PFSK-1 (cell line): ENCODE data around the gene JAG1.

Source experiments
- FOXP2 ChIP-seq: optimal IDR thresholded peaks from 2 replicates; pipeline ENCODE3; 2011; ENCODE audit warnings: borderline replicate concordance, control low read depth, inconsistent platforms; ENCODE audit not compliant: insufficient read depth; ENCODE audit errors: extremely low read length, extremely low read depth
- POLR2AphosphoS5 ChIP-seq: IDR thresholded peaks from 2 replicates; pipeline ENCODE4 v1.6.1; 2012; ENCODE audit warnings: low read depth, mild to moderate bottlenecking, control low read depth, low read length, moderate library complexity
- REST ChIP-seq, 2 experiments: IDR thresholded peaks; 2 replicates each; pipeline versions ENCODE4 v1.6.1 to v1.8.0; 2011 to 2012; ENCODE audit warnings: low read depth in 2 of 2, low read length in 2 of 2, control low read depth in 1 of 2, inconsistent platforms in 1 of 2, mild to moderate bottlenecking in 1 of 2, moderate library complexity in 1 of 2; ENCODE audit not compliant: insufficient read depth in 1 of 2

- TF ChIP-seq POLR2AphosphoS5 (no peak), REST (IDR thresholded peaks at IDR 0.05; ENCODE audit: insufficient read depth in 1 of 2, low read depth in 2 of 2, low read length in 2 of 2) (no peak), FOXP2 (no peak)
These were observed 6.1 kb downstream of the JAG1 start for GRCh38 chr20:10667560-10668167.
